ENCODE measurements around the gene PHF2. TPM values are rescaled to one million over a fixed set of nuclear protein-coding genes. Genes with fewer than 3 reads are reported as not detected.

PHF2 gene
- total and polyA plus RNA-seq, 2 of the 4 experiments (the other 2 are of a cell fraction): 5.9 to 9.5 TPM

- H2AK9ac ChIP-seq (replicated peaks; ENCODE audit: low read depth, low read length, poor library complexity): peak overlapping the region; percentile 55
- DNase-seq (peak; percentile 19), ATAC-seq (ENCODE audit: low read depth) (no peak)
- H3K27ac ChIP-seq (ENCODE audit: insufficient read depth, low read length): no peak overlapping the region
- H3K9me3 ChIP-seq (ENCODE audit: control insufficient read depth, insufficient read depth, low read length): no peaks in the 10 kb centered on the region
- peaks cover 0 to 9% of the 10 kb centered on the region in 2 experiments; a peak in 2 of 4 replicates for H3K79me1 ChIP-seq (ENCODE audit: low read depth in 1 of 2, low read length in 2 of 2)
- no peak overlapping the region for H4K8ac ChIP-seq (ENCODE audit: low read depth in 2 of 2, low read length in 2 of 2)
- POLR2A ChIA-PET (ENCODE audit: unreplicated experiment): no interaction called here
- H3K18ac ChIP-seq (ENCODE audit: low read depth, low read length): no peak overlapping the region
- no peak overlapping the region for H4K5ac ChIP-seq (ENCODE audit: low read depth, low read length)
- dilution Hi-C loops (cut with HindIII; ENCODE audit: low sequenced_read_pairs, unreplicated experiment): no loop called here
- H3K14ac ChIP-seq (replicated peaks; ENCODE audit: low read depth, low read length): no peak overlapping the region
- 90% methylated on average over 19 of the region's 19 CpGs; no CpG with 5 or more reads in 1 of the 2 experiments for WGBS, 2 experiments (ENCODE audit: extremely low coverage in 2 of 2, insufficient read length in 1 of 2)
- H3K23ac ChIP-seq (ENCODE audit: low read depth, low read length): no peak overlapping the region
- in situ Hi-C loops (cut with MboI; ENCODE audit: low sequenced_read_pairs): no loop called here
- TF ChIP-seq CHD1 (IDR thresholded peaks at IDR 0.05; ENCODE audit: low read depth, low read length): no peak
- no peak for TF ChIP-seq CTCF (conservative IDR thresholded peaks at IDR 0.05; ENCODE audit: low read depth, low read length)
- TF ChIP-seq NFE2L2 (IDR thresholded peaks at IDR 0.05; ENCODE audit: low read depth, low read length): no peak
- TF ChIP-seq ELK1 (IDR thresholded peaks at IDR 0.05; ENCODE audit: borderline replicate concordance, low read depth, low read length): no peak
- TF ChIP-seq MAZ (IDR thresholded peaks at IDR 0.05; ENCODE audit: borderline replicate concordance, low read depth, low read length): no peak
- TF ChIP-seq BHLHE40 (IDR thresholded peaks at IDR 0.05; ENCODE audit: low read depth, low read length): no peak
- no peak for TF ChIP-seq MXI1 (IDR thresholded peaks at IDR 0.05; ENCODE audit: borderline replicate concordance, low read depth, low read length)
- TF ChIP-seq CEBPB (IDR thresholded peaks at IDR 0.05; ENCODE audit: low read depth, low read length): no peak
- no peak for TF ChIP-seq RCOR1 (IDR thresholded peaks at IDR 0.05; ENCODE audit: insufficient replicate concordance, low read length)
- TF ChIP-seq SMC3 (IDR thresholded peaks at IDR 0.05; ENCODE audit: low read depth, low read length): no peak
- no peak for TF ChIP-seq POLR2A (IDR thresholded peaks at IDR 0.05; ENCODE audit: low read depth, low read length)
- TF ChIP-seq USF2 (IDR thresholded peaks at IDR 0.05; ENCODE audit: low read depth, low read length): no peak
- no peak for TF ChIP-seq RAD21 (IDR thresholded peaks at IDR 0.05; ENCODE audit: low read length)
- no peak for TF ChIP-seq RFX5 (IDR thresholded peaks at IDR 0.05; ENCODE audit: low read depth, low read length)
- TF ChIP-seq MAFK (IDR thresholded peaks at IDR 0.05; ENCODE audit: low read depth, low read length): no peak
- no peak for TF ChIP-seq FOS (IDR thresholded peaks at IDR 0.05; ENCODE audit: low read depth, low read length)
- CTCF ChIA-PET: no interaction called here
- H4K20me1 ChIP-seq (ENCODE audit: insufficient read depth, low read length): 0 out of 2 replicates have a peak, but pooled peaks cover 5% of the 10 kb centered on the region
- peaks cover 59% of the 10 kb centered on the region for H3K36me3 ChIP-seq (ENCODE audit: control insufficient read depth, insufficient read depth, low read length)
- no peak overlapping the region for H2BK20ac ChIP-seq (ENCODE audit: low read depth, low read length)
- H3K4me2 ChIP-seq (ENCODE audit: low read depth, low read length): no peak overlapping the region
- H3K4ac ChIP-seq (ENCODE audit: low read depth, low read length): no peak overlapping the region
- H2AFZ ChIP-seq (replicated peaks; ENCODE audit: low read length, poor library complexity): peak overlapping the region; percentile 56
- no peaks in the 10 kb centered on the region for H3K27me3 ChIP-seq (ENCODE audit: control insufficient read depth, insufficient read depth, low read length)
- H3K4me1 ChIP-seq (ENCODE audit: control insufficient read depth, insufficient read depth, low read length): no peaks in the 10 kb centered on the region
- H3K4me3 ChIP-seq (ENCODE audit: insufficient read depth, low read depth, low read length): no peak overlapping the region
- no TSS peak for BruUV-seq (replicated peaks)
- intact Hi-C loops (cut with micrococcal nuclease): no loop called here
- H3K9me1 ChIP-seq (ENCODE audit: insufficient read depth, low read length): peaks cover 16% of the 10 kb centered on the region
- no peak overlapping the region for H4K91ac ChIP-seq (ENCODE audit: insufficient read depth, low read depth, low read length)
- H2BK15ac ChIP-seq (ENCODE audit: low read depth, low read length): no peak overlapping the region
- H2AK5ac ChIP-seq (ENCODE audit: low read depth, low read length): no peak overlapping the region
- no peak overlapping the region for H3K9ac ChIP-seq (ENCODE audit: low read depth, low read length)
- H2BK120ac ChIP-seq (ENCODE audit: low read depth, low read length): no peak overlapping the region
- H3K56ac ChIP-seq (ENCODE audit: extremely low read depth, insufficient read depth, low read length): no peak overlapping the region
- no peak overlapping the region for H2BK5ac ChIP-seq (ENCODE audit: low read depth, low read length, poor library complexity, severe bottlenecking)
These were observed 73.4 kb downstream of the PHF2 start for GRCh38 chr9:93649610-93650261.
